AG20443 (cell line): ENCODE data around the gene KCTD15.

ENCODE experiments used
- DNase-seq: peaks from one replicate; pipeline ENCODE4 v3.0.0; 2012; ENCODE audit warnings: low spot score, mixed read lengths

Gene KCTD15

DNA sequence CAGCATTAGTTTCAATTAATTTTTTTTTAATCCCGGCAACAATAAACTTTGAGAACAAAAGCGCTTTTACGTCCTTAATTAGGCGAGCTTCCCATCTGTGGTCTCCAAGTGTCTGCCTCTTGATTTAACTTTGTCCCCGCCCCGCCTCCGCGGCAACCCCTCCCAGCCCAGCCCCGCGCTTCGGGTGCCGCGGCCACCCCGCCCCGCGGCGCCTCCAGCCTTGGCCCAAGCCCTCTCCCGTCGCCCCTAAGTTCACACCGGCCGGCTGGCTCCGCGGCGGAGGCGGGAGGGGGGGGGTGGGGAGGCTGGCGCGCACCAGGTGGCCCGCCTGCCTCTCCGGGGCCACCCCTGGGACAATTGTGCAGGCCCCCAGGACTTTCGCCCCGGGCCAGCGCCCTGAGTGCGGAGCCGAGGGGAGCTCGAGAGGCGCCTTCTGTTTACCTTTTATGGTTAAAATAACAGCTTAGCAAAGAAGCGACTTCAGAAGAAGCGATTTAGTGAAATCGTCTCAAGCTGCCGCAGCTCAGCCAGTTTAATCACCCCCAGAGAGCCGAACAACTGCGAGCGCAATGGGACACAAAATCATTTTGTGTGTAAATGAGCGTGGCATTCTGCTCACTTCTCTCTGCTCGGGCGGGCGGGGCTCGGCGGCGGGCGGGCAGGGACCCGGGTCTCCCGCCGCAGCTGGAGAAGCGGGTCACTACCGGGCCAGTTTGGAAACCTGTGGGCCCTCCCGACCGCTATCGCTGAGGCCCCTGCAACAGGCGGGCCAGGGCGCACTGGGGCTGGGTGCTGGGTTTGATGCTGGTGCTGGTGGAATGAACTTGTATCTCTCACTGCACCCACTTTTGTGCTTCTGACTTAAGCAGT is 1.4 kb downstream of the KCTD15 start:
- peak; percentile 65 for DNase-seq

GRCh38 chr19:33798681-33799111 is 2.0 kb downstream of the KCTD15 start:
- no peak for DNase-seq

GRCh38 chr19:33799476-33799875 is 2.8 kb downstream of the KCTD15 start:
- DNase-seq = no peak

DNA sequence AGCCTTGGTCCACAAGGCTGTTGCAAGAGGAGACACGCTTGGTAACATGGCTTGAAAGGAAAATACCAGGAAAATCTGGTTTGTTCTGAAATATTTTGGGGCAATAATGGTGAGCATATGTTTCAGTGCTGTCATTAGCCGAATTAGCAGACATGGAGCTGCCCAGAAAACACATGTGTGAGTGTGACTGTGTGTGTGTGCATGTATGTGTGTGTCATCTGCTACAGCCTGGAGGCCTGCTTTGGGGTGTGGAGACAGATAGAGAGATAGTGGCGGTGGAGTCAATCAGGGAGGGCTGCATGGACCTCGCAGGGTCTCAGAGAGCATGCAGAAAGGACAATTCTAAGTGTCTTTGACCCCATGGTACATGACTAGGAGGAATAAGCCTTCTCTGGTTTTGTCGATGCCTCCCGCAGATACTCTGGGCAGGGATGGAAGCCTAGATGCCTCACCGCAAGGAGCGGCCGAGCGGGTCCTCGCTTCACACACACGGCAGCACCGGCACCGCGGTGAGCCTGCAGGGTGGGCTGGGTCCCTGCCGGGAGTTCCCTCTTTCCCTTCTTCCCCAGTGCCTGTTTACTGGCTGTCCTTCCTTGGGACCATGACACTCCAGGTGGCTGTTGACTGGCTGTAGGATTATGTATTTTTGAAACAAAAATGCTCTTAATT is 3.5 kb downstream of the KCTD15 start:
- DNase-seq = no peak

DNA sequence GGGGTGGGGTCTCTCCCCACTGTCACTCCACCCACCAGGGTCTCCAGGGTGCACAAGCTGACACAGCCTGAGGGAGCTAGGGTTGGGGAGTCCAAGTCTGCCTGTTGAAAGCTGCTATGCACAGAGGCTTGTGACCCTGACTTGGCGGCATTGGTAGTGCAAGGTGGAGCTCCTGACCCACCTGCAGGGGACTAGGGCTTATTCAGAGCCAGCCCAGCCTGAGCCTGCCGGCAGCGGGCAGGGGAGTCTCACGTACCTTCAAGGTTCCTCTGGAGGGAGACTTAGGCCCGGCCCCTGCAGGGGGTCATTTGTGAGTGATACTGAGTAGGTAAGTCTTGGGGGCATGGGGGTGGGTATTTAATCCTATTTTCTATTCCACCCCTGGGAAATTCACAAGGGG is 4.7 kb downstream of the KCTD15 start:
- no peak for DNase-seq

DNA sequence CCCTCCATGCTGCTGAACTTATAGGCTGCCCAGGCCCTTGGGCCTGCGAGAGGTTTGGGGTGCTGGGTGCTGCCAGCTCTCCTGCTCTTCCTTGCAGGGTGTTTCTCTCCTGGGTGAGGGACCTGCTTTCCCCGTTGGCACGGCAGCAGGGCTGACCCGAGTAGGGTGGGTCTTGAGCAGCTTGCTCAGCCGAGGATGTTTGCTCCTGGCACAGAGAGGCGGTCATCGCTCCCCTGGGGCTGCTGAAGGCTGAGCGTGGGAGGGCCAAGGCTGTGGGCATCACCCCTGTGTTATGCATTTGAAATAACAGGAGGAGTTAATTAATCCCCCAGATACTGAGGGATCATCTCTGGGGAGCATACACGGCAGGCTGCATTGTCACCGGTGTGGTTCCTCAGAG is 5.3 kb downstream of the KCTD15 start:
- DNase-seq = no peak

- no peak for DNase-seq
These were observed 6.1 kb downstream of the KCTD15 start for GRCh38 chr19:33802801-33803200.

GRCh38 chr19:33803383-33803782 is 6.7 kb downstream of the KCTD15 start:
- no peak for DNase-seq

- DNase-seq = peak; percentile 74
These were observed 7.5 kb downstream of the KCTD15 start for GRCh38 chr19:33804021-33804799.

- DNase-seq = no peak
These were observed 8.6 kb downstream of the KCTD15 start for GRCh38 chr19:33805313-33805712.

DNA sequence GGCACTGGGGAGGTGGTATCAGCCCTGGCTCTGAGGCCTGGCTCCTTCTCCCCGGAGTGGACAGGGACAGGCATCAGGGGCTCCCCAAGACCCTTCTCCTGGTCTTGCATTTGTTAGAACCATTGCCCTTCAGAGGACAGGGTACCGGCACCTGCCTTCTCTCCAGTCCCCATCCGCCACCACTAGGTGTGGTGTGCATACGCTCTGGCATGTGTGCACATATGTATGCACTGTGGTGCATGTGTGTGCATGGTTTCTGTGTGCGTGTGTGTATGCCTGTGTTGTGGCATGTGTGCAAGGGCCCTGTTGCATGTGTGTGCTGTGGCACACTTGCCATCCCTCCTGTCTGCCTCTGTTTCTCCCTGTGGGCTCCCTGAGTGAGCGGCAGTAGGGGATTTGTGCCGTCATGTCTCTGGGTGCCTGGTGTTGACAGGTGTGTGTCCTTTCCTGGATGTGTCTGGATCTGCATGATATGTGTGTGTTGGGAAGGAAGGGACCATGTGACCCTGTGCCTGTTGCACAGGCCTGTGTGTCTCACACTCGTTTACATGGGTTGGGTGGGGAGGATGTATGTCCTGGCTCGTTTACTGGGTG is 9.3 kb downstream of the KCTD15 start:
- DNase-seq = no peak

- DNase-seq = no peak
These were observed 9.8 kb downstream of the KCTD15 start for GRCh38 chr19:33806434-33806881.

DNA sequence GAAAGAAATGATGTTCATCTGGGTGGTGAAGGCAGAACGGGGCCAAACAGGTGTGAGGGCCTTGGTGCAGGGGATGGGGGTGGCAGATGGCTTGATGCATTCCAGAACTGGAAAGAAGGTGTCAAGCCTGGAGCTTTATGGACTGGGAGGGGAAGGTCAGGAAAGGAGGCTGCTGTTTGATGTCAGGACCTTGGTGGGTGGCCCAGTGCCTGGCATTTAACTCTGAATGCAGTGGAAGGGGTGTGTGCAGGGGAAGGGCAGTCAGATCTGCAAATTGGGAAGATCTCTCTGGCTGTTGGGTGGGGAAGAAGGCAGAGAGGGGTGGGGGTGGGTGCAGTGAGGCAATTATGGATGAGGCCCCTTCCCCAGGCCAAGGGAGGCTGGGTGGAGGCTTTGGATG is 11.7 kb downstream of the KCTD15 start:
- DNase-seq = no peak

- no peak for DNase-seq
These were observed 13.3 kb downstream of the KCTD15 start for GRCh38 chr19:33809960-33810359.

DNA sequence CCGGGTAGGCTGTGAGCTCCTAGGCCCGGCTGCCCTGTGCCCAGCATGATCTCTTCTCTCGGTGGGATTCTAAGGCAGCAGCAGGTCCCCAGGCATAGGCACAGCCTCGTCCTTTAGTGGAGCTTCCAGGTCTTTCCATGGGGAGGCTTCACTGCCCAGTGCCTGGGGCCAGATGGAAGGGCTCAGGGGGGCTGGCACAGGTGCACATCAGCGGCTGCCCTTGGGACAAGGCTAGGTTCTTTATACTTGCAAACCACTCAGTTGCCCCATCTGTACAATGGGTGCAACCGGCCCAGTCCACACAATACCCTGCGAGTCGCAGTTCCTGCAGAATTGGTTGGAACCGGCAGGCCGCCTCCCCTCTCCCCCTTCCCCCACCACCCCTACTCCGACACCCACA is 14.2 kb downstream of the KCTD15 start:
- DNase-seq = no peak

- DNase-seq = no peak
These were observed 14.6 kb downstream of the KCTD15 start for GRCh38 chr19:33811246-33811645.

GRCh38 chr19:33811736-33812387 is 15.2 kb downstream of the KCTD15 start:
- no peak for DNase-seq

DNA sequence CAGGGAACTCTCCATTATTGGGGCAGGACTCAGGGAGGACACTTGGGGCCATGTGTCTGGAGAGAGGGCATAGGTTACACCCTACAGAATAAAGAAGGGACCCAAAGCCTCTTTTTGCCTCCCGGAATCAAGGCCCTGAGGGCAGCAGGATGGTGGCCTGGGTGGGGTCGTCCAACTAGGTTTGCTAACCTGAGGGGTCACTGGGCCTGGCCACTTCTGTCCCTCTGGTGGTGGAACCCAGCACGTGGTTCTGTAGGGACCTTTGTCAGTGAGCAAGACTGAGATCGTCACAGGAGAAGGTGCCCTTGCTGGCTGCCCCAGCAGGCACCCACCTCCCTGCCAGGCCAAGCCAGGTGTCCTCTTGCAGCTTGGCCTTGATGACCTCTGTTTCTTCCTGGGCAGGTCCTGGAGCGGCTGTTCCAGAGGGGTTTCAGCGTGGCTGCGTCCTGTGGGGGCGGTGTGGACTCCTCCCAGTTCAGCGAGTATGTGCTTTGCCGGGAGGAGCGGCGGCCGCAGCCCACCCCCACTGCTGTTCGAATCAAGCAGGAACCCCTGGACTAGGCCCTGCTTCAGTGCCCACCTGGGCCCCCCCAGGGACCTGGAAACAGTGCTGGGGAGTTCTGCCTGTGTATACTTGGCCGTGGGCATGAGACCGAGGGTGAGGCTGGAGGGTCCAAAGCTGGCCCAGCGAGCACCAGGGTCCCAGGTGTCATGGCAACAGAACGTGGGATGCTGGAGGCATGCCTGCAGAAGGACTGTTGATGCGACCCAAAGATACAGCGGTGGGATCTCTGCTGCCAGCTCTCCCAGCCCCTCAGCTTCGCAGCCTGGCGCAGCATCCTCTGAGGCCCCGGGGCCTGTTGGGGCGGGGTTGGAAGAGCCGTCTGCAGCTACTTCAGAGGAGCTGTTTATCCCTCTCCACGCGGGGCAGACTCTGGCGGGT is 16.0 kb downstream of the KCTD15 start:
- DNase-seq = no peak

GRCh38 chr19:33813391-33814101 is 16.9 kb downstream of the KCTD15 start:
- no peak for DNase-seq
